Stomach (tissue), 4 donors: ENCODE results near the gene CCL21.
A peak's percentile ranks its signal among the peaks of the same experiment; 100 is the strongest.

Source experiments
- CTCF ChIP-seq, 7 experiments: fragments of 450-650 bp in 4 of 7; fragments of 200-600 bp in 3 of 7; sonication (generic) in 3 of 7; IDR thresholded peaks; one replicate each; pipeline ENCODE4 v1.5.1; 2016 to 2019; ENCODE audit warnings: antibody characterized with exemption in 7 of 7, control low read depth in 2 of 7, mild to moderate bottlenecking in 1 of 7
- EP300 ChIP-seq: sonication (generic); formaldehyde crosslinking; IDR thresholded peaks from one replicate; pipeline ENCODE4 v1.6.1; 2017; ENCODE audit warnings: antibody characterized with exemption
- POLR2A ChIP-seq, 4 donors: fragments of 450-650 bp; IDR thresholded peaks; one replicate each; pipeline ENCODE4 v1.6.1; 2016; ENCODE audit warnings: antibody characterized with exemption in 4 of 4, control low read depth in 2 of 4, mild to moderate bottlenecking in 1 of 4, moderate library complexity in 1 of 4
- POLR2AphosphoS5 ChIP-seq, 3 donors: sonication (generic); formaldehyde crosslinking; IDR thresholded peaks; one replicate each; pipeline ENCODE4 v1.6.1; 2016; ENCODE audit warnings: antibody characterized with exemption in 3 of 3

GRCh38 chr9:34665381-34666250, 44.3 kb downstream of the CCL21 start:
- TF ChIP-seq POLR2A (IDR thresholded peaks at IDR 0.05), result peak in 2 of 4 donors; percentile 53 to 92
- no peak for TF ChIP-seq CTCF (IDR thresholded peaks at IDR 0.05)
- TF ChIP-seq POLR2AphosphoS5 (IDR thresholded peaks at IDR 0.05), result peak; percentile 84 to 98 (median 97)
- no peak for TF ChIP-seq EP300
